Nasal cavity respiratory epithelium epithelial cell of viscerocranial mucosa (primary cell): ENCODE measurements around the gene NAGLU. TPM values are rescaled to one million over a fixed set of nuclear protein-coding genes. Genes with fewer than 3 reads are reported as not detected.

Experiments
- total RNA-seq: library from RNA; depleted of rRNA; stranded (reverse); fragments of >200 nt; gene quantifications from 2 replicates; pipeline ENCODE4 v1.2.3, GENCODE V29; 2014

The NAGLU gene
- total RNA-seq: 11.6 and 13.5 TPM in 2 replicates

GRCh38 chr17:42536048-42536371, at the start of gene NAGLU:
Gene NAGLU (plus strand): TSS chr17:42536241. CDS start chr17:42536273, 32 bp downstream.

GRCh38 chr17:42552736-42553135, 16.7 kb downstream of the NAGLU start, which contains the start of gene HSD17B1:
Gene HSD17B1 (plus strand): TSS chr17:42552923. CDS start chr17:42552934, 11 bp downstream.

GRCh38 chr17:42561897-42562387, 25.9 kb downstream of the NAGLU start, which contains the start of gene COASY:
Gene COASY (plus strand): TSS chr17:42562148. CDS start chr17:42562623, 475 bp downstream.

DNA sequence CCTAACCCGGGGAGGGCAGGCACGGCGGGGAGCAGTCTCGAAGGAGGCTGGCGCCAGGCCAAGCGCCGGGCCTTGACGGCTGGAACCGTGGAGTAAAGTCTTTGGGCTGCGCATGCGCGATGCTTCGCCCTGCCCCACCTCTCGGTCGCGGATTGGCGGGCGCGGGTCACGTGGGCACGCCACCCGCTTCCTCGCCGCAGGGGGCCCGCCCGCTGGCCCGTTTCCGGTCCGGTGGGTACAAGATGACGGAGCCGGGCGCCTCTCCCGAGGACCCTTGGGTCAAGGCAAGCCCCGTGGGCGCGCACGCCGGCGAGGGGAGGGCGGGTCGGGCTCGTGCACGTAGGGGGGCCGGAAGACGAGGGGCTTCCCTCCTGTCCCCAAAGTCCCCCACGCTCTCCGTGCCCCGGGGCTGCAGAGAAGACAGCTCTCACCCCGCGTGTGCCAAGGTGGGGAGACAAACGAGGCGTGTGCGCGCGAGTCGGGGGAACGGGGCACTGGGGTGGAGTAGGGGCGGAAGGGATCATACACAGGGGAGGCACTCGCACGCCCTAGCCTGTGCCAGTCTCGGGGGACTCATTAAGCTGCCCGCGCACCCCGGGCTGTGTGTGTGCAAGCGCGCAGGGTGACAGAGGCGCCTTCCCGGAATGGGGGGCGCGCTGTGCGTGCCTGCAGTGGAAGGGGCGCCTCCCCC, 31.0 kb downstream of the NAGLU start, which contains the start of gene MLX:
Gene MLX, plus strand, starts transcription at position 218 of the 691 bp plus-strand sequence. Its CDS starts 25 bp downstream, at position 243.

DNA sequence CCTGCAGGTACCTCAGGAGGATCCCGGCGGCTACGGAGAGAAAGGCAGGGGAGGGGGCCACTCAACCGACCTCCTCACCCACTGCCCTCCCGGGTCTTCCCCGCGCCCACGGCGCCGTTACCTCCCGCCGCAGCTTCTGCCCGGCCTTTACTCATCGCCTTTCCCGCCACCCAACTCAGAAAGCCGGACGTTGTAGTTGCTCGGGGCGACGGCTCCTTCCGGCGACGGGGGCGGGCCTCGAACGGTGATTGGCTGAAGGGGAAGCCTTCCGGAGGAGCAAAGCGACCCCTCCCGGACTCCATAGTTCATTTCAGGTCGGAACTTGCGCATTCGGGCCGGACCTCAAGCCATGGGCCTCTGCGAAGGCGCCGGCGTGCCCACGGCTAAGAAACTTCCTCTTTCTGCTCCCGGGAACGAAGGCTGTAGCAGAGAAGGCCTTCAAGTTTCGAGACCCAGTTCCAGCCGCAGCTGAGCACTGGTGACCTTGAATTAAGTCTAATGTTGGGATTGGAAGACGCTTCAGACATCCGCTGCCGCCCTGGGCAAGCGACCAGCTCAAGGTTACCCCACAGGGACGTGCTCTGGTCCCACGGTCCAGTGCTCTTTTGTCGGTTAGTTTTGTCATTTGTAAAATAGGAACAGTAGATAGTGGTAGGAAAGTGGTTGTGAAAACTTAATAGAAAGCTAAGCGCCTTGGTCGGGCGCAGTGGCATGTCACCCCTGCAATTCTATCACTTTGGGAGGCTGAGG, 41.7 kb downstream of the NAGLU start, which contains the start of gene PSMC3IP:
Gene PSMC3IP, minus strand, starts transcription at position 198 of the 750 bp plus-strand sequence. Its CDS starts 43 bp downstream, at position 155.

Other genes starting within 250 kb of the NAGLU start
- 0.68 and 3.7 TPM in 2 replicates for gene STAT5A, start 247.7 kb upstream of the NAGLU start, total RNA-seq
- gene STAT3, start 147.8 kb upstream of the NAGLU start, total RNA-seq: 59.5 and 169 TPM in 2 replicates
- gene CAVIN1, start 113.0 kb upstream of the NAGLU start, total RNA-seq: 97.4 and 146 TPM in 2 replicates
- 24.9 and 59.1 TPM in 2 replicates for gene ATP6V0A1, start 77.4 kb upstream of the NAGLU start, total RNA-seq
- gene HSD17B1, start 16.7 kb downstream of the NAGLU start, total RNA-seq: 2.7 and 3.4 TPM in 2 replicates
- 18.5 and 39.4 TPM in 2 replicates for gene COASY, start 25.9 kb downstream of the NAGLU start, total RNA-seq
- gene MLX, start 30.9 kb downstream of the NAGLU start, total RNA-seq: 34.9 and 38.1 TPM in 2 replicates
- gene PSMC3IP, start 41.5 kb downstream of the NAGLU start, total RNA-seq: 1.4 and 1.9 TPM in 2 replicates
- 77.7 and 78.3 TPM in 2 replicates for gene RETREG3, start 73.1 kb downstream of the NAGLU start, total RNA-seq
- 11.3 and 27.1 TPM in 2 replicates for gene TUBG1, start 73.4 kb downstream of the NAGLU start, total RNA-seq
- 3.4 and 5.3 TPM in 2 replicates for gene TUBG2, start 123.0 kb downstream of the NAGLU start, total RNA-seq
- 16.4 and 31.0 TPM in 2 replicates for gene PLEKHH3, start 140.8 kb downstream of the NAGLU start, total RNA-seq
- under 0.01 and 0.21 TPM in 2 replicates for gene CCR10, start 145.6 kb downstream of the NAGLU start, total RNA-seq
- gene CNTNAP1, start 146.3 kb downstream of the NAGLU start, total RNA-seq: under 0.01 and 0.71 TPM in 2 replicates
- 13.0 and 17.4 TPM in 2 replicates for gene EZH1, start 208.8 kb downstream of the NAGLU start, total RNA-seq
- not detected in 2 replicates for gene RAMP2, start 225.0 kb downstream of the NAGLU start, total RNA-seq
- gene VPS25, start 237.2 kb downstream of the NAGLU start, total RNA-seq: 52.1 and 66.3 TPM in 2 replicates
- gene WNK4, start 244.4 kb downstream of the NAGLU start, total RNA-seq: under 0.01 and 0.57 TPM in 2 replicates